ENCODE measurements around the gene GFI1B.
A peak's percentile ranks its signal among the peaks of the same experiment; 100 is the strongest.

Gene GFI1B

DNA sequence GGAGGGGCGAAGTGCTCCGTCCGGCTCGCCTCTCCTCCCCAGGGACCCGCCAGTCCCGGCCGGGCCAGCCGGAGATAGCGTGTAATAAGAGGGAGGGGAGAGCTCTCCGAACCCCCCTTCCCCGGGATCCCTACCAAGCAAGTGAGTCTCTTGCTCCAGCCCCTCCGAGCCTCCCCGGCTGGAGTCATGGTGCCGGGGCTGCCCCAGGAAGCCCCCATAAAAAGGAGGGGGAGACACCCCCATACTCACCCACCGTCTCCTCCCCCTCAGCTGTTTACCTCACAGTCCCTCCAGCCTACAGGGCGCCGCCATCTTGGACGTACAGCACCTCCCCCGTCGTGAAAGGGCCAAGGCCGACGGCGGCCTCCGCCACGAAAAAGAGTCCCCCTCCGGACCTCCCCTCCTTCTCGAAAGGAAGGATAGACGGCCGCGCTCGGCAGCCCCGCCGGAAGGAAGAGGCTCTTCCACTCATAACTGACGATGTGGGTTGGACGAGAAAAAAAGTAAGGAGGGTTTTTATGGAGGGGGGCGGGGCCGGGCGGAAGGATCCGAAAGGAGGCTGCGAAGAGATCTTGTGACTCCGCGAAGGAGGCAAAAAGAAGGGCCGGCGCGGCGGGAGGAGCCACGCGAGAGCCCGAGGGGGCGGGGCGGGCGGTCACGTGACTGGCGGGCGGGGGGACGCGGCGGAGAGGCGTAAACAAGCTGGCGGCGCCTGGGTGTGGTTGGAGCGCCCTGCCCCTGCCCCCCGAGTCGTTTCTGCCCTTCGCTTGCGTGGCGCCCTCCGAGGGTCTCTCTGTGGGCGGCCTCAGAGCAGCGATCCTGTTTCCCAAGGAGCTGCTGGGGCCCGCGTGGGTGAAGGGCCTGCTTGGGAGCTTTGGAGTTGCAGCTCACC is 34.0 kb upstream of the GFI1B start, which contains the start of gene TSC1 (continued):
- no peak for TF ChIP-seq ZNF560 (tag by site-specific recombination; IDR thresholded peaks at IDR 0.05; ENCODE audit: borderline replicate concordance)
- TF ChIP-seq GLIS1 (tag by site-specific recombination; IDR thresholded peaks at IDR 0.05): peak; percentile 71
- TF ChIP-seq ZIC2 (tag by site-specific recombination; IDR thresholded peaks at IDR 0.05): peak; percentile 88
- TF ChIP-seq ZNF132 (tag by site-specific recombination; IDR thresholded peaks at IDR 0.05; ENCODE audit: borderline replicate concordance): no peak
- TF ChIP-seq ZNF266 (tag by site-specific recombination; IDR thresholded peaks at IDR 0.05; ENCODE audit: low read depth): no peak
- TF ChIP-seq, protein P1, sequence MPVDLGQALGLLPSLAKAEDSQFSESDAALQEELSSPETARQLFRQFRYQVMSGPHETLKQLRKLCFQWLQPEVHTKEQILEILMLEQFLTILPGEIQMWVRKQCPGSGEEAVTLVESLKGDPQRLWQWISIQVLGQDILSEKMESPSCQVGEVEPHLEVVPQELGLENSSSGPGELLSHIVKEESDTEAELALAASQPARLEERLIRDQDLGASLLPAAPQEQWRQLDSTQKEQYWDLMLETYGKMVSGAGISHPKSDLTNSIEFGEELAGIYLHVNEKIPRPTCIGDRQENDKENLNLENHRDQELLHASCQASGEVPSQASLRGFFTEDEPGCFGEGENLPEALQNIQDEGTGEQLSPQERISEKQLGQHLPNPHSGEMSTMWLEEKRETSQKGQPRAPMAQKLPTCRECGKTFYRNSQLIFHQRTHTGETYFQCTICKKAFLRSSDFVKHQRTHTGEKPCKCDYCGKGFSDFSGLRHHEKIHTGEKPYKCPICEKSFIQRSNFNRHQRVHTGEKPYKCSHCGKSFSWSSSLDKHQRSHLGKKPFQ (tag by site-specific recombination; IDR thresholded peaks at IDR 0.05): peak; percentile 61; the same call in 1 of the 2 replicates
- no peak for TF ChIP-seq ZNF626 (tag by site-specific recombination; IDR thresholded peaks at IDR 0.05)
- no peak for TF ChIP-seq ZNF211 (tag by site-specific recombination; IDR thresholded peaks at IDR 0.05; ENCODE audit: low read depth)
- no peak for TF ChIP-seq ZNF48 (tag by site-specific recombination; IDR thresholded peaks at IDR 0.05)
- TF ChIP-seq YY1 (tag by site-specific recombination; IDR thresholded peaks at IDR 0.05): peak; percentile 99
- TF ChIP-seq ZBTB20 (tag by site-specific recombination; IDR thresholded peaks at IDR 0.05): peak; percentile 36; the same call in 1 of the 2 replicates
- TF ChIP-seq, protein P2, sequence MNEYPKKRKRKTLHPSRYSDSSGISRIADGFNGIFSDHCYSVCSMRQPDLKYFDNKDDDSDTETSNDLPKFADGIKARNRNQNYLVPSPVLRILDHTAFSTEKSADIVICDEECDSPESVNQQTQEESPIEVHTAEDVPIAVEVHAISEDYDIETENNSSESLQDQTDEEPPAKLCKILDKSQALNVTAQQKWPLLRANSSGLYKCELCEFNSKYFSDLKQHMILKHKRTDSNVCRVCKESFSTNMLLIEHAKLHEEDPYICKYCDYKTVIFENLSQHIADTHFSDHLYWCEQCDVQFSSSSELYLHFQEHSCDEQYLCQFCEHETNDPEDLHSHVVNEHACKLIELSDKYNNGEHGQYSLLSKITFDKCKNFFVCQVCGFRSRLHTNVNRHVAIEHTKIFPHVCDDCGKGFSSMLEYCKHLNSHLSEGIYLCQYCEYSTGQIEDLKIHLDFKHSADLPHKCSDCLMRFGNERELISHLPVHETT (tag by site-specific recombination; IDR thresholded peaks at IDR 0.05): peak; percentile 100
- TF ChIP-seq ZNF121 (tag by site-specific recombination; IDR thresholded peaks at IDR 0.05): no peak
- TF ChIP-seq, protein P3, sequence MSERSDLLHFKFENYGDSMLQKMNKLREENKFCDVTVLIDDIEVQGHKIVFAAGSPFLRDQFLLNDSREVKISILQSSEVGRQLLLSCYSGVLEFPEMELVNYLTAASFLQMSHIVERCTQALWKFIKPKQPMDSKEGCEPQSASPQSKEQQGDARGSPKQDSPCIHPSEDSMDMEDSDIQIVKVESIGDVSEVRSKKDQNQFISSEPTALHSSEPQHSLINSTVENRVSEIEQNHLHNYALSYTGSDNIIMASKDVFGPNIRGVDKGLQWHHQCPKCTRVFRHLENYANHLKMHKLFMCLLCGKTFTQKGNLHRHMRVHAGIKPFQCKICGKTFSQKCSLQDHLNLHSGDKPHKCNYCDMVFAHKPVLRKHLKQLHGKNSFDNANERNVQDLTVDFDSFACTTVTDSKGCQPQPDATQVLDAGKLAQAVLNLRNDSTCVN (tag by site-specific recombination; optimal IDR thresholded peaks at IDR 0.05): peak; percentile 46
- no peak for TF ChIP-seq ZSCAN16 (tag by site-specific recombination; IDR thresholded peaks at IDR 0.05)
- no peak; the same call in 1 of the 2 replicates for TF ChIP-seq ZNF548 (tag by site-specific recombination; IDR thresholded peaks at IDR 0.05)
- TF ChIP-seq, protein P4, sequence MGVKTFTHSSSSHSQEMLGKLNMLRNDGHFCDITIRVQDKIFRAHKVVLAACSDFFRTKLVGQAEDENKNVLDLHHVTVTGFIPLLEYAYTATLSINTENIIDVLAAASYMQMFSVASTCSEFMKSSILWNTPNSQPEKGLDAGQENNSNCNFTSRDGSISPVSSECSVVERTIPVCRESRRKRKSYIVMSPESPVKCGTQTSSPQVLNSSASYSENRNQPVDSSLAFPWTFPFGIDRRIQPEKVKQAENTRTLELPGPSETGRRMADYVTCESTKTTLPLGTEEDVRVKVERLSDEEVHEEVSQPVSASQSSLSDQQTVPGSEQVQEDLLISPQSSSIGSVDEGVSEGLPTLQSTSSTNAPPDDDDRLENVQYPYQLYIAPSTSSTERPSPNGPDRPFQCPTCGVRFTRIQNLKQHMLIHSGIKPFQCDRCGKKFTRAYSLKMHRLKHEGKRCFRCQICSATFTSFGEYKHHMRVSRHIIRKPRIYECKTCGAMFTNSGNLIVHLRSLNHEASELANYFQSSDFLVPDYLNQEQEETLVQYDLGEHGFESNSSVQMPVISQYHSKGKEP (tag by site-specific recombination; IDR thresholded peaks at IDR 0.05): no peak; the same call in 1 of the 2 replicates
- TF ChIP-seq PRDM1 (tag by site-specific recombination; IDR thresholded peaks at IDR 0.05): no peak
- no peak for TF ChIP-seq ZNF16 (tag by site-specific recombination; IDR thresholded peaks at IDR 0.05; ENCODE audit: low read depth)
- TF ChIP-seq ZNF701 (tag by site-specific recombination; IDR thresholded peaks at IDR 0.05): no peak
- peak; percentile 82 for TF ChIP-seq KLF1 (tag by site-specific recombination; IDR thresholded peaks at IDR 0.05)
- no peak for TF ChIP-seq ZNF792 (tag by site-specific recombination; IDR thresholded peaks at IDR 0.05)
- TF ChIP-seq ZNF530 (tag by site-specific recombination; IDR thresholded peaks at IDR 0.05; ENCODE audit: low read depth): no peak
- no peak for TF ChIP-seq ZNF416 (tag by site-specific recombination; IDR thresholded peaks at IDR 0.05)
- TF ChIP-seq ZNF558 (tag by site-specific recombination; IDR thresholded peaks at IDR 0.05): peak; percentile 83
- TF ChIP-seq ZNF324 (tag by site-specific recombination; IDR thresholded peaks at IDR 0.05): peak; percentile 99
- peak; percentile 97 for TF ChIP-seq ZNF777 (tag by site-specific recombination; IDR thresholded peaks at IDR 0.05; ENCODE audit: borderline replicate concordance)
- no peak for TF ChIP-seq HOXD13 (CRISPR knock-in tag; IDR thresholded peaks at IDR 0.05; ENCODE audit: borderline replicate concordance)
- peak; percentile 69; the same call in 1 of the 2 replicates for TF ChIP-seq REPIN1 (tag by site-specific recombination; IDR thresholded peaks at IDR 0.05; ENCODE audit: low read depth)
- TF ChIP-seq ZFHX2 (tag by site-specific recombination; conservative IDR thresholded peaks at IDR 0.05): peak; percentile 91
- TF ChIP-seq ZNF140 (tag by site-specific recombination; IDR thresholded peaks at IDR 0.05): no peak
- no peak for TF ChIP-seq ZNF37A (tag by site-specific recombination; IDR thresholded peaks at IDR 0.05)
- no peak; the same call in none of the 2 replicates for TF ChIP-seq ZBTB48 (tag by site-specific recombination; IDR thresholded peaks at IDR 0.05)
- TF ChIP-seq, protein P5, sequence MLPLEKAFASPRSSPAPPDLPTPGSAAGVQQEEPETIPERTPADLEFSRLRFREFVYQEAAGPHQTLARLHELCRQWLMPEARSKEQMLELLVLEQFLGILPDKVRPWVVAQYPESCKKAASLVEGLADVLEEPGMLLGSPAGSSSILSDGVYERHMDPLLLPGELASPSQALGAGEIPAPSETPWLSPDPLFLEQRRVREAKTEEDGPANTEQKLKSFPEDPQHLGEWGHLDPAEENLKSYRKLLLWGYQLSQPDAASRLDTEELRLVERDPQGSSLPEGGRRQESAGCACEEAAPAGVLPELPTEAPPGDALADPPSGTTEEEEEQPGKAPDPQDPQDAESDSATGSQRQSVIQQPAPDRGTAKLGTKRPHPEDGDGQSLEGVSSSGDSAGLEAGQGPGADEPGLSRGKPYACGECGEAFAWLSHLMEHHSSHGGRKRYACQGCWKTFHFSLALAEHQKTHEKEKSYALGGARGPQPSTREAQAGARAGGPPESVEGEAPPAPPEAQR (tag by site-specific recombination; IDR thresholded peaks at IDR 0.05): peak; percentile 98
- TF ChIP-seq YY2 (tag by site-specific recombination; IDR thresholded peaks at IDR 0.05): peak; percentile 99
